HEK293 (cell line): ENCODE data around the gene ATP6V1B1.

Experiments used
- CTCF ChIA-PET: fragments of 350-600 bp; formaldehyde crosslinking; extraction: SDS; loops from one replicate; lab custom pipeline; 2021; ENCODE audit warnings: antibody characterized with exemption; lab: Yijun Ruan, JAX
- POLR2A ChIA-PET: fragments of 300-600 bp; formaldehyde crosslinking; extraction: SDS; loops from one replicate; lab custom pipeline; 2020; ENCODE audit warnings: antibody characterized with exemption, inconsistent platforms; lab: Yijun Ruan, JAX
- H3K27ac ChIP-seq: fragments of 200-500 bp; sonication (Bioruptor generic); 2 replicates; pipeline ENCODE4 v1.5.1; 2014; ENCODE audit warnings: low read depth, low read length, control low read depth, inconsistent platforms; ENCODE audit errors: extremely low read depth
- H3K36me3 ChIP-seq, 2 experiments: fragments of 200-500 bp in 1 of 2; sonication (Bioruptor generic) in 1 of 2; 1 replicate in 1 of 2; 2 replicates in 1 of 2; pipeline ENCODE4 v1.5.1; 2014 to 2017; ENCODE audit warnings: inconsistent platforms in 2 of 2, low read length in 2 of 2; ENCODE audit not compliant: control insufficient read depth in 2 of 2, insufficient read depth in 1 of 2
- H3K4me1 ChIP-seq: fragments of 200-500 bp; sonication (Bioruptor generic); 2 replicates; pipeline ENCODE4 v1.5.1; 2014; ENCODE audit warnings: mild to moderate bottlenecking, low read length, inconsistent platforms; ENCODE audit not compliant: control insufficient read depth, insufficient read depth
- H3K4me3 ChIP-seq: 2 replicates; pipeline ENCODE4 v1.5.1; 2011; ENCODE audit warnings: low read depth, mild to moderate bottlenecking, control low read depth, low read length, moderate library complexity
- H3K9me3 ChIP-seq: fragments of 200-500 bp; sonication (Bioruptor generic); 2 replicates; pipeline ENCODE4 v1.5.1; 2014; ENCODE audit warnings: low read depth, low read length, inconsistent platforms; ENCODE audit not compliant: control insufficient read depth, insufficient read depth
- BCL11A ChIP-seq: fragments of 450-650 bp; formaldehyde crosslinking; IDR thresholded peaks from 2 replicates; pipeline ENCODE4 v1.5.1; 2016; ENCODE audit warnings: low read depth, missing biosample characterization, missing genetic modification characterization
- INSM2 ChIP-seq: fragments of 450-650 bp; formaldehyde crosslinking; IDR thresholded peaks from 2 replicates; pipeline ENCODE4 v1.5.1; 2016; ENCODE audit warnings: missing biosample characterization, missing genetic modification characterization
- KLF7 ChIP-seq: fragments of 450-650 bp; formaldehyde crosslinking; IDR thresholded peaks from 2 replicates; pipeline ENCODE4 v1.5.1; 2016; ENCODE audit warnings: missing biosample characterization, missing genetic modification characterization, borderline replicate concordance
- PRDM1 ChIP-seq: fragments of 450-650 bp; formaldehyde crosslinking; IDR thresholded peaks from 2 replicates; pipeline ENCODE4; 2016; ENCODE audit warnings: missing biosample characterization, missing genetic modification characterization
- PRDM4 ChIP-seq: fragments of 450-650 bp; formaldehyde crosslinking; IDR thresholded peaks from 2 replicates; pipeline ENCODE4 v1.5.1; 2017; ENCODE audit warnings: missing biosample characterization, missing genetic modification characterization
- YY2 ChIP-seq: fragments of 450-650 bp; formaldehyde crosslinking; IDR thresholded peaks from 2 replicates; pipeline ENCODE4 v1.5.1; 2016; ENCODE audit warnings: missing biosample characterization, missing genetic modification characterization
- ZBTB10 ChIP-seq: fragments of 450-650 bp; formaldehyde crosslinking; IDR thresholded peaks from 2 replicates; pipeline ENCODE4 v1.5.1; 2016; ENCODE audit warnings: missing biosample characterization, missing genetic modification characterization
- ZBTB20 ChIP-seq: fragments of 450-650 bp; formaldehyde crosslinking; IDR thresholded peaks from 2 replicates; pipeline ENCODE4 v1.5.1; 2016; ENCODE audit warnings: missing biosample characterization, missing genetic modification characterization
- ZFHX2 ChIP-seq: fragments of 450-650 bp; formaldehyde crosslinking; conservative IDR thresholded peaks from 2 replicates; pipeline ENCODE4 v1.5.1; 2016; ENCODE audit warnings: missing biosample characterization, missing genetic modification characterization
- ZFP37 ChIP-seq: fragments of 450-650 bp; formaldehyde crosslinking; IDR thresholded peaks from 2 replicates; pipeline ENCODE4 v1.5.1; 2016; ENCODE audit warnings: missing biosample characterization, missing genetic modification characterization
- ZNF10 ChIP-seq: fragments of 450-650 bp; formaldehyde crosslinking; IDR thresholded peaks from 2 replicates; pipeline ENCODE4 v1.5.1; 2017; ENCODE audit warnings: missing biosample characterization, missing genetic modification characterization
- ZNF248 ChIP-seq: fragments of 450-650 bp; formaldehyde crosslinking; IDR thresholded peaks from 2 replicates; pipeline ENCODE4 v1.5.1; 2017; ENCODE audit warnings: missing biosample characterization, missing genetic modification characterization
- ZNF354C ChIP-seq: fragments of 450-650 bp; formaldehyde crosslinking; IDR thresholded peaks from 2 replicates; pipeline ENCODE4 v1.5.1; 2016; ENCODE audit warnings: missing biosample characterization, missing genetic modification characterization, low read depth, borderline replicate concordance
- ZNF391 ChIP-seq: fragments of 450-650 bp; formaldehyde crosslinking; IDR thresholded peaks from 2 replicates; pipeline ENCODE4 v1.5.1; 2016; ENCODE audit warnings: low read depth, missing biosample characterization, missing genetic modification characterization, borderline replicate concordance
- ZNF416 ChIP-seq: fragments of 450-650 bp; formaldehyde crosslinking; IDR thresholded peaks from 2 replicates; pipeline ENCODE4 v1.5.1; 2016; ENCODE audit warnings: missing biosample characterization, missing genetic modification characterization
- ZNF529 ChIP-seq: fragments of 450-650 bp; formaldehyde crosslinking; IDR thresholded peaks from 2 replicates; pipeline ENCODE4 v1.5.1; 2017; ENCODE audit warnings: missing genetic modification characterization, missing biosample characterization; ENCODE audit not compliant: insufficient replicate concordance
- ZNF600 ChIP-seq: fragments of 450-650 bp; formaldehyde crosslinking; IDR thresholded peaks from 2 replicates; pipeline ENCODE4 v1.5.1; 2016; ENCODE audit warnings: missing biosample characterization, missing genetic modification characterization
- ZNF610 ChIP-seq: fragments of 450-650 bp; formaldehyde crosslinking; IDR thresholded peaks from 2 replicates; pipeline ENCODE4 v1.5.1; 2016; ENCODE audit warnings: missing biosample characterization, missing genetic modification characterization, borderline replicate concordance
- ZNF645 ChIP-seq: fragments of 450-650 bp; formaldehyde crosslinking; IDR thresholded peaks from 2 replicates; pipeline ENCODE4; 2016; ENCODE audit warnings: missing biosample characterization, missing genetic modification characterization
- ZNF660 ChIP-seq: fragments of 450-650 bp; IDR thresholded peaks from 2 replicates; pipeline ENCODE4 v1.5.1; 2018; ENCODE audit warnings: missing biosample characterization, mild to moderate bottlenecking, missing genetic modification characterization
- ZNF692 ChIP-seq: fragments of 450-650 bp; formaldehyde crosslinking; IDR thresholded peaks from 2 replicates; pipeline ENCODE4 v1.5.1; 2016; ENCODE audit warnings: missing biosample characterization, missing genetic modification characterization
- ZNF791 ChIP-seq: fragments of 450-650 bp; formaldehyde crosslinking; IDR thresholded peaks from 2 replicates; pipeline ENCODE4 v1.5.1; 2016; ENCODE audit warnings: missing biosample characterization, missing genetic modification characterization
- ZSCAN18 ChIP-seq: fragments of 450-650 bp; formaldehyde crosslinking; IDR thresholded peaks from 2 replicates; pipeline ENCODE4 v1.5.1; 2016; ENCODE audit warnings: missing biosample characterization, missing genetic modification characterization
- ZSCAN30 ChIP-seq: fragments of 450-650 bp; IDR thresholded peaks from 2 replicates; pipeline ENCODE4 v1.5.1; 2018; ENCODE audit warnings: missing biosample characterization, mild to moderate bottlenecking, missing genetic modification characterization, moderate library complexity

Gene ATP6V1B1

GRCh38 chr2:70982971-70983370 is 47.3 kb downstream of the ATP6V1B1 start (continued):
- no peak for TF ChIP-seq ZBTB10 (tag by site-specific recombination)
- no peak for TF ChIP-seq ZNF10
- TF ChIP-seq ZSCAN30 = no peak
- no peak for TF ChIP-seq ZNF391 (tag by site-specific recombination)
- no peak for TF ChIP-seq ZNF600 (tag by site-specific recombination)
- TF ChIP-seq ZNF791 (tag by site-specific recombination) = no peak
- no peak for TF ChIP-seq ZFHX2 (tag by site-specific recombination)
- no peak for TF ChIP-seq ZNF610 (tag by site-specific recombination)
- TF ChIP-seq KLF7 (tag by site-specific recombination) = no peak
- TF ChIP-seq ZNF529 (tag by site-specific recombination) = no peak
- TF ChIP-seq ZSCAN18 = no peak
- TF ChIP-seq, all 188 proteins: peak for 0

- POLR2A ChIA-PET = no interaction called here
- H3K27ac ChIP-seq = no peak overlapping the region
- H3K4me1 ChIP-seq = no peaks in the 10 kb centered on the region
- H3K9me3 ChIP-seq = no peaks in the 10 kb centered on the region
- no peak overlapping the region for H3K4me3 ChIP-seq
- CTCF ChIA-PET = interaction anchor here (0.6 to 1.8 kb wide), 3 partner anchors 18 to 132 kb away, joined by 3 to 4 read pairs (median 3); no protein-coding TSS in a partner anchor
- peaks cover 0 to 64% of the 10 kb centered on the region in 2 experiments; a peak in 2 of 3 replicates for H3K36me3 ChIP-seq
- TF ChIP-seq ZNF354C (tag by site-specific recombination) = no peak
- TF ChIP-seq ZBTB20 (tag by site-specific recombination) = no peak
- no peak for TF ChIP-seq PRDM1
- TF ChIP-seq INSM2 (tag by site-specific recombination) = no peak
- TF ChIP-seq ZSCAN30 = no peak
- TF ChIP-seq ZNF645 (tag by site-specific recombination) = no peak
- no peak for TF ChIP-seq ZNF416
- no peak for TF ChIP-seq PRDM4 (tag by site-specific recombination)
- TF ChIP-seq ZNF660 (tag by site-specific recombination) = no peak
- no peak for TF ChIP-seq ZNF791 (tag by site-specific recombination)
- no peak for TF ChIP-seq ZNF248 (tag by site-specific recombination)
- no peak for TF ChIP-seq YY2 (tag by site-specific recombination)
- no peak for TF ChIP-seq ZFP37
- TF ChIP-seq BCL11A (tag by site-specific recombination) = no peak
- no peak for TF ChIP-seq ZNF692 (tag by site-specific recombination)
These were observed 48.0 kb downstream of the ATP6V1B1 start for GRCh38 chr2:70983506-70984227.
